SK-N-SH treated with all-trans-retinoic acid at 6 μM for 48 hours (cell line): Measurements from ENCODE around the gene TTC13.
"Not testable (repeated sequence)": the region's sequence is repeated elsewhere in the genome, so short reads cannot be mapped to it uniquely, and the experiment has no call there.

Source experiments
- ATAC-seq: fragments of 200-7000 bp; cut with Tn5 transposase; 3 replicates; pipeline ENCODE4 v1.9.1; 2020; ENCODE audit warnings: mild to moderate bottlenecking, moderate library complexity
- BACH2 ChIP-seq: fragments of 250-450 bp; sonication (Bioruptor Pico); IDR thresholded peaks from 2 replicates; pipeline ENCODE4 v1.9.0; 2021; ENCODE audit warnings: mild to moderate bottlenecking, borderline replicate concordance
- CSDC2 ChIP-seq: fragments of 250-450 bp; sonication (Bioruptor Pico); IDR thresholded peaks from 2 replicates; pipeline ENCODE4 v1.5.0; 2020; ENCODE audit warnings: mild to moderate bottlenecking, moderate library complexity
- ESRRG ChIP-seq: fragments of 250-450 bp; sonication (Bioruptor Pico); IDR thresholded peaks from 2 replicates; pipeline ENCODE4 v1.6.1; 2021; ENCODE audit warnings: mild to moderate bottlenecking
- GLIS3 ChIP-seq: fragments of 250-450 bp; sonication (Bioruptor Pico); IDR thresholded peaks from 2 replicates; pipeline ENCODE4 v1.5.0; 2020; ENCODE audit warnings: mild to moderate bottlenecking, moderate library complexity
- OSR1 ChIP-seq: fragments of 250-450 bp; sonication (Bioruptor Pico); IDR thresholded peaks from 2 replicates; pipeline ENCODE4 v1.8.0; 2022; ENCODE audit warnings: moderate library complexity, mild to moderate bottlenecking, inconsistent platforms
- PATZ1 ChIP-seq: fragments of 250-450 bp; sonication (Bioruptor Pico); IDR thresholded peaks from 2 replicates; pipeline ENCODE4 v1.8.0; 2020; ENCODE audit warnings: mild to moderate bottlenecking, moderate library complexity, borderline replicate concordance
- PPARA ChIP-seq: fragments of 250-450 bp; sonication (Bioruptor Pico); IDR thresholded peaks from 2 replicates; pipeline ENCODE4 v1.5.0; 2020; ENCODE audit warnings: mild to moderate bottlenecking, borderline replicate concordance
- SNAI2 ChIP-seq: fragments of 250-450 bp; sonication (Bioruptor Pico); IDR thresholded peaks from 2 replicates; pipeline ENCODE4 v1.5.0; 2020; ENCODE audit warnings: mild to moderate bottlenecking, moderate library complexity
- TCF4 ChIP-seq: fragments of 250-450 bp; sonication (Bioruptor Pico); IDR thresholded peaks from 2 replicates; pipeline ENCODE4 v1.8.0; 2021; ENCODE audit warnings: mild to moderate bottlenecking, moderate library complexity, borderline replicate concordance
- TOX ChIP-seq: fragments of 250-450 bp; sonication (Bioruptor Pico); IDR thresholded peaks from 2 replicates; pipeline ENCODE4 v1.8.0; 2021; ENCODE audit warnings: mild to moderate bottlenecking, moderate library complexity, borderline replicate concordance
- ZC3H10 ChIP-seq: fragments of 250-450 bp; sonication (Bioruptor Pico); IDR thresholded peaks from 2 replicates; pipeline ENCODE4 v1.5.1; 2021; ENCODE audit warnings: mild to moderate bottlenecking, moderate library complexity
- ZFP3 ChIP-seq: fragments of 250-450 bp; sonication (Bioruptor Pico); IDR thresholded peaks from 2 replicates; pipeline ENCODE4 v1.5.0; 2020; ENCODE audit warnings: mild to moderate bottlenecking, moderate library complexity
- ZFP30 ChIP-seq: fragments of 450-650 bp; formaldehyde crosslinking; IDR thresholded peaks from 2 replicates; pipeline ENCODE4 v1.5.0; 2022; ENCODE audit warnings: mild to moderate bottlenecking, moderate library complexity
- ZNF565 ChIP-seq: fragments of 450-650 bp; formaldehyde crosslinking; conservative IDR thresholded peaks from 2 replicates; pipeline ENCODE4 v1.5.0; 2020; ENCODE audit warnings: low read depth, mild to moderate bottlenecking, moderate library complexity
- ZNF70 ChIP-seq: fragments of 450-650 bp; formaldehyde crosslinking; IDR thresholded peaks from 2 replicates; pipeline ENCODE4 v1.5.0; 2020; ENCODE audit warnings: mild to moderate bottlenecking, moderate library complexity
- ZNF8 ChIP-seq: fragments of 450-650 bp; formaldehyde crosslinking; IDR thresholded peaks from 2 replicates; pipeline ENCODE4 v1.5.0; 2020; ENCODE audit warnings: mild to moderate bottlenecking, moderate library complexity
- TF ChIP-seq, protein P1 (sequence below): fragments of 250-450 bp; sonication (Bioruptor Pico); IDR thresholded peaks from 2 replicates; pipeline ENCODE4 v1.8.0; 2021; ENCODE audit warnings: low read depth, mild to moderate bottlenecking, moderate library complexity, borderline replicate concordance
- TF ChIP-seq, protein P2 (sequence below): fragments of 250-450 bp; sonication (Bioruptor Pico); IDR thresholded peaks from 2 replicates; pipeline ENCODE4 v1.5.1; 2020; ENCODE audit warnings: low read depth, mild to moderate bottlenecking, moderate library complexity
- TF ChIP-seq, protein P3 (sequence below): fragments of 250-450 bp; sonication (Bioruptor Pico); IDR thresholded peaks from 2 replicates; pipeline ENCODE4 v1.5.0; 2020; ENCODE audit warnings: mild to moderate bottlenecking, moderate library complexity
- TF ChIP-seq, protein P4 (sequence below): fragments of 250-450 bp; sonication (Bioruptor Pico); IDR thresholded peaks from 2 replicates; pipeline ENCODE4 v1.5.1; 2021; ENCODE audit warnings: mild to moderate bottlenecking, moderate library complexity

The TTC13 gene

DNA sequence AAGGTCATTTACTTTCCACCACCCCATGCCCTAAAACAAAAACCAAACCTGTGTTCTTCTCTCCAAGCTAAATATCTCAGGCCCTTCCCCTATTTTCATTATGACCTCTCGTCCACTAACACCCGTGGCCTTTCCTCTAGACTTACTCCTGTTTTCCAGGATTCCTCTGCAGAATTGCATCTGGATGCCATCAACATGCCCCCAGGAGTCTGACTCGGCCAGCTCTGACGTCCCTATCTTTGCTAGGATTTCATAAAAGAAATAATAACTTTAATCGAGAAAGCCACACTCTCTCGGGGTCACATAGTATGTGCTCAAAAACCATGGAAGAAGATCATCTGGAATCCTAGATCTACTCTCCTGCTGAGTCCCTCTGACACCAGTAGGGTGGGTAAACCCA lies 47.9 kb upstream of the TTC13 start:
- TF ChIP-seq ZFP30 (CRISPR knock-in tag) (no peak), TOX (CRISPR knock-in tag) (no peak), GLIS3 (no peak)
- TF ChIP-seq, all 23 proteins: peak for 0
- no peak for ATAC-seq

GRCh38 chr1:231023150-231023549 lies 44.5 kb upstream of the TTC13 start:
- ATAC-seq: no peak
- TF ChIP-seq OSR1 (CRISPR knock-in tag) (no peak), TCF4 (CRISPR knock-in tag) (no peak), ZFP30 (CRISPR knock-in tag) (no peak), ESRRG (CRISPR knock-in tag) (no peak), CSDC2 (CRISPR knock-in tag) (no peak), SNAI2 (no peak), PPARA (no peak), ZNF565 (CRISPR knock-in tag) (no peak)
- TF ChIP-seq, protein P1, sequence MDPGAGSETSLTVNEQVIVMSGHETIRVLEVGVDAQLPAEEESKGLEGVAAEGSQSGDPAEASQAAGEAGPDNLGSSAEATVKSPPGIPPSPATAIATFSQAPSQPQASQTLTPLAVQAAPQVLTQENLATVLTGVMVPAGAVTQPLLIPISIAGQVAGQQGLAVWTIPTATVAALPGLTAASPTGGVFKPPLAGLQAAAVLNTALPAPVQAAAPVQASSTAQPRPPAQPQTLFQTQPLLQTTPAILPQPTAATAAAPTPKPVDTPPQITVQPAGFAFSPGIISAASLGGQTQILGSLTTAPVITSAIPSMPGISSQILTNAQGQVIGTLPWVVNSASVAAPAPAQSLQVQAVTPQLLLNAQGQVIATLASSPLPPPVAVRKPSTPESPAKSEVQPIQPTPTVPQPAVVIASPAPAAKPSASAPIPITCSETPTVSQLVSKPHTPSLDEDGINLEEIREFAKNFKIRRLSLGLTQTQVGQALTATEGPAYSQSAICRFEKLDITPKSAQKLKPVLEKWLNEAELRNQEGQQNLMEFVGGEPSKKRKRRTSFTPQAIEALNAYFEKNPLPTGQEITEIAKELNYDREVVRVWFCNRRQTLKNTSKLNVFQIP (CRISPR knock-in tag): no peak
- TF ChIP-seq, protein P2, sequence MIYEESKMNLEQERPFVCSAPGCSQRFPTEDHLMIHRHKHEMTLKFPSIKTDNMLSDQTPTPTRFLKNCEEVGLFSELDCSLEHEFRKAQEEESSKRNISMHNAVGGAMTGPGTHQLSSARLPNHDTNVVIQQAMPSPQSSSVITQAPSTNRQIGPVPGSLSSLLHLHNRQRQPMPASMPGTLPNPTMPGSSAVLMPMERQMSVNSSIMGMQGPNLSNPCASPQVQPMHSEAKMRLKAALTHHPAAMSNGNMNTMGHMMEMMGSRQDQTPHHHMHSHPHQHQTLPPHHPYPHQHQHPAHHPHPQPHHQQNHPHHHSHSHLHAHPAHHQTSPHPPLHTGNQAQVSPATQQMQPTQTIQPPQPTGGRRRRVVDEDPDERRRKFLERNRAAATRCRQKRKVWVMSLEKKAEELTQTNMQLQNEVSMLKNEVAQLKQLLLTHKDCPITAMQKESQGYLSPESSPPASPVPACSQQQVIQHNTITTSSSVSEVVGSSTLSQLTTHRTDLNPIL (CRISPR knock-in tag): no peak

- ATAC-seq: not testable (repeated sequence)
Observed at GRCh38 chr1:231022543-231022942, 43.9 kb upstream of the TTC13 start.

GRCh38 chr1:231021540-231022031 lies 42.9 kb upstream of the TTC13 start:
- no peak for ATAC-seq
- TF ChIP-seq ZNF70 (CRISPR knock-in tag) (no peak), ZC3H10 (CRISPR knock-in tag) (no peak), BACH2 (CRISPR knock-in tag) (no peak), ZFP3 (CRISPR knock-in tag) (no peak), PATZ1 (CRISPR knock-in tag) (no peak), SNAI2 (no peak), OSR1 (CRISPR knock-in tag) (no peak), TOX (CRISPR knock-in tag) (no peak), ESRRG (CRISPR knock-in tag) (no peak), CSDC2 (CRISPR knock-in tag) (no peak), ZNF8 (no peak), ZFP30 (CRISPR knock-in tag) (no peak)
- TF ChIP-seq, protein P3, sequence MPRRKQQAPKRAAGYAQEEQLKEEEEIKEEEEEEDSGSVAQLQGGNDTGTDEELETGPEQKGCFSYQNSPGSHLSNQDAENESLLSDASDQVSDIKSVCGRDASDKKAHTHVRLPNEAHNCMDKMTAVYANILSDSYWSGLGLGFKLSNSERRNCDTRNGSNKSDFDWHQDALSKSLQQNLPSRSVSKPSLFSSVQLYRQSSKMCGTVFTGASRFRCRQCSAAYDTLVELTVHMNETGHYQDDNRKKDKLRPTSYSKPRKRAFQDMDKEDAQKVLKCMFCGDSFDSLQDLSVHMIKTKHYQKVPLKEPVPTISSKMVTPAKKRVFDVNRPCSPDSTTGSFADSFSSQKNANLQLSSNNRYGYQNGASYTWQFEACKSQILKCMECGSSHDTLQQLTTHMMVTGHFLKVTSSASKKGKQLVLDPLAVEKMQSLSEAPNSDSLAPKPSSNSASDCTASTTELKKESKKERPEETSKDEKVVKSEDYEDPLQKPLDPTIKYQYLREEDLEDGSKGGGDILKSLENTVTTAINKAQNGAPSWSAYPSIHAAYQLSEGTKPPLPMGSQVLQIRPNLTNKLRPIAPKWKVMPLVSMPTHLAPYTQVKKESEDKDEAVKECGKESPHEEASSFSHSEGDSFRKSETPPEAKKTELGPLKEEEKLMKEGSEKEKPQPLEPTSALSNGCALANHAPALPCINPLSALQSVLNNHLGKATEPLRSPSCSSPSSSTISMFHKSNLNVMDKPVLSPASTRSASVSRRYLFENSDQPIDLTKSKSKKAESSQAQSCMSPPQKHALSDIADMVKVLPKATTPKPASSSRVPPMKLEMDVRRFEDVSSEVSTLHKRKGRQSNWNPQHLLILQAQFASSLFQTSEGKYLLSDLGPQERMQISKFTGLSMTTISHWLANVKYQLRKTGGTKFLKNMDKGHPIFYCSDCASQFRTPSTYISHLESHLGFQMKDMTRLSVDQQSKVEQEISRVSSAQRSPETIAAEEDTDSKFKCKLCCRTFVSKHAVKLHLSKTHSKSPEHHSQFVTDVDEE (CRISPR knock-in tag): no peak
- TF ChIP-seq, protein P1 (CRISPR knock-in tag): no peak
- TF ChIP-seq, protein P4, sequence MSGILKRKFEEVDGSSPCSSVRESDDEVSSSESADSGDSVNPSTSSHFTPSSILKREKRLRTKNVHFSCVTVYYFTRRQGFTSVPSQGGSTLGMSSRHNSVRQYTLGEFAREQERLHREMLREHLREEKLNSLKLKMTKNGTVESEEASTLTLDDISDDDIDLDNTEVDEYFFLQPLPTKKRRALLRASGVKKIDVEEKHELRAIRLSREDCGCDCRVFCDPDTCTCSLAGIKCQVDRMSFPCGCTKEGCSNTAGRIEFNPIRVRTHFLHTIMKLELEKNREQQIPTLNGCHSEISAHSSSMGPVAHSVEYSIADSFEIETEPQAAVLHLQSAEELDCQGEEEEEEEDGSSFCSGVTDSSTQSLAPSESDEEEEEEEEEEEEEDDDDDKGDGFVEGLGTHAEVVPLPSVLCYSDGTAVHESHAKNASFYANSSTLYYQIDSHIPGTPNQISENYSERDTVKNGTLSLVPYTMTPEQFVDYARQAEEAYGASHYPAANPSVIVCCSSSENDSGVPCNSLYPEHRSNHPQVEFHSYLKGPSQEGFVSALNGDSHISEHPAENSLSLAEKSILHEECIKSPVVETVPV: no peak
